HG03060 (cell line): Measurements from ENCODE around the gene SMIM10L1.

ENCODE experiments used
- ATAC-seq: cut with Tn5 transposase; IDR thresholded peaks from one replicate; pipeline ENCODE4 v1.9.1; 2021; ENCODE audit warnings: low read depth, moderate number of reproducible peaks; ENCODE audit not compliant: unreplicated experiment

The SMIM10L1 gene

GRCh38 chr12:11182529-11182928, 11.5 kb downstream of the SMIM10L1 start:
- no peak for ATAC-seq

GRCh38 chr12:11183011-11183410, 12.0 kb downstream of the SMIM10L1 start:
- ATAC-seq = no peak

- ATAC-seq = no peak
Measured at GRCh38 chr12:11186837-11187236, 15.8 kb downstream of the SMIM10L1 start, which contains the start of gene TAS2R42. TAS2R42 (minus strand) TSS chr12:11186937; CDS start chr12:11186937, 0 bp downstream.

GRCh38 chr12:11202811-11203210, 31.8 kb downstream of the SMIM10L1 start:
- ATAC-seq = no peak

GRCh38 chr12:11204173-11204572, 33.2 kb downstream of the SMIM10L1 start:
- ATAC-seq = no peak

GRCh38 chr12:11209113-11209512, 38.1 kb downstream of the SMIM10L1 start:
- no peak for ATAC-seq
